T-helper 9 cell (primary cell): ENCODE measurements around the gene CSF1.

Experiments used
- DNase-seq: peaks from one replicate; pipeline ENCODE4 v3.0.0-alpha.2; 2020

The CSF1 gene

DNA sequence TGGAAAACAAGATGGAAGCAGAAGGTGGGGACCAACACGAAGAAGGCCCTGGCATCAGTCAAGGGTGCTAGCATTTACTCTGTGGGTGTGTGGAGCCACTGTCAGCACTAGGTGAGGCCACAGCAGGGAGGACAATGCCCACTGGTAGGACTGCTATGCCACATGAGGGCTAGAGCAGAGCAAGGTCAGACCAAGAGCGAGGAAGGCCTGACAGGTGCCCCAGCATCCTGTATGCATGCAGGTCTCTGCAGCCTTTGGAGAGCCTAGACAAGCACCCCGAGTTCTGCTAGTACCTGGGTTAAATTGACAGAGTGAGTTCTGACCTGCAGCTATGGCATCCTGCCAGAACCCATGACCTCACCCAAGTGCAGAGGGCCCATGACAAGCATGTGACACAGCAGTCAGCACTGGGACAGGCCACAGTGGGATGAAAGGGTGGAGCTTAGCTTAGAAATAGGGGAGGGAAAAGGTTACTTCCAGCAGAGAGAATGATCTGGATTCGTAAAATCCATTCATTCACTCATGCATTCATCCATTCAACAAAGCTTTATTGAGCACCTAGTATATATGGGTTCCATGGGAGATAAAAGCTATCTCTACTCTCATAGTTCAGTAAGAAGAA, 9.0 kb upstream of the CSF1 start:
- no peak for DNase-seq

DNA sequence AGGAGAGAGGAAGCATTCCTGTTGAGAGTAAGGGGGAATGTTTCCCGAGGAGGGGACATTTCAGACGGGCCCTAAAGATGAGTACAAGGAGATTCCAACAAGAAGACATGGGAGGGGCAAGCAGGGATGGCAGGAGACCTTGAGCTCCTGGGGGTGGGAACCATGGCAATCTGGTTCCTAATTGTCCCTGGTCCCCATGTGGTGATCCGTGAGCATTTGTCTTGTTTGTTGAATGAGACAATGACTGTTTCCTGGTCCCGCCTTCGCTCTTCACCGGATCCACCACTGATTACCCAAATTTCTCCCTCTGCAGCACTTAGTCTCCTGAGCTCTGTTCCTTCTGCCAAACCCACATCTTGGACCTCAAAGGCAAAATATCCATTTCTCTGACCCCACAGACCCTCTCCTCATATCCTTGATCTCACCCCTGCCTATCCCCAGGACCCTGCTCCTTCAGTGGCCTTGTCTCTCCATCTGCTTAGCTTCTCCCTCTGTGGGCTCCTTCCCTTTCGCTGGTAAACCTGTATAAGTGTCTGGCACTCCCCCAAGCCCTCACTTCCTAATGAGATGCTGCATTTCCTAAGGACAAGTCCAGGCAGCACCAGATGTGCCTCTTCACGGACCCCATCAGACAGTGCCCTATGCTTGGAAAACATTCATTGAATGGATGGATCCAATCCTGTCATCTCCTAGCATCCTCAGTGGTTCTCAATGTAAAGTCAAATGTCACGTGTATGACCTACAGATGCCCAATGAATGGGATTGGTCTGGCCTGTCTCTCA, 8.3 kb upstream of the CSF1 start:
- DNase-seq: no peak

DNA sequence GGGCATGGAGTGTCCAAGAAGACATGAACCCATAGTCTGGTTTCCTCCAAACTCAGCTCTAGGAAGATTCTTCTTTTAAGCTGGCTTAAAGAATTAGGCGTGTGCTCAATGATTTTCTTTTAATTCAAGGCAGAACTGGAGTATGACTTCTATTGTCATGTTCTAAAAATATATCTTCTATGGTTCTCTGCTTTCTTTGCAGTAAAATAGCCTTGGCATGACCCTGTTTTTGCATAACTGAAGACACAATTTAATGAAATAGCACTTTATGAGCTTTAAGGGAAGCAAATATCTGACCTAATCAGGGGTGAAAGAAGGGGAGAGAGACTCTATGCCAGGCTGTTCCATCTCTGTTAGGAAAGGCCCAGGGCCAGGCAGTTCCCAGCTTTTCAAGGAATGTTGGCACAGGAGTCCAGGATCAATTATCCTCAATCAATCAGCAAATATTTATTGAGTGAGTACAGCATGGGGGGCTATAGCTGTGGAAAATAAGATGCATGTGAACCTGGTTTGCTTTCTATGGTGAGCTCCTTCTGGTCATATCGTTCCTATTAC, 7.2 kb upstream of the CSF1 start:
- no peak for DNase-seq

DNA sequence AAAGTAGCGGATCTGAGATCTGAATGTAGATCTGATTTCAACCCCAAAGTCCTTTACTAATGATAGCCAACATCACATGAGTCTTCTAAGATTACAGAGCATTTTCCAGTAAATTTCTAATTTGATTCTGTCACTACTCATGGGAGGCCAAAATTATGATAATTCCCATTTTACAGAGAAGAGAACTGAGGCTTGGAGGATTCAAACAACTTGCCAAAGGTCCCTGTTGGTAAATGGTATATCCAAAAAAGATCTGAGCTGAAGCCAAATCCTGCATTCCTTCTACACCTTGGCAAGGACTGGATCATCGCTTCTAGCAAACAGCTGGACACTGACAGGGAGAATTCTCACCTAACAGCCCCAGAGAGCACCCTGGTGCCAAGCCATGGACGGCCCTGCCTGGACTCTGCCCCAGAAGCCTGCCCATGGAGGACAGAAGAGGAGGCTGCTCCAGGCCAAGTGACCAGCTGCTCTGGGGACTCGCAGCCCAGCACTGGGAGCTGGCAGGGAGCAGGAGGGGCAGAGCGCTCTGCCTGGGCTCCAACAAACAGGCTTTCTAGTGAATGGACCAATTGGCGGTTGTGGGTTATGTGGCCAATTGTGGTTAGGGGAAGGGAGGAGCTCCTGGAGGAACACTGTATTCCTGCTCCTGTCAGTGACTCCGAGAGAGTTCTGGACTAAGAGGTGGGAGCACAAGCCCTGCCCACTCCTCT, 6.4 kb upstream of the CSF1 start:
- DNase-seq: no peak

DNA sequence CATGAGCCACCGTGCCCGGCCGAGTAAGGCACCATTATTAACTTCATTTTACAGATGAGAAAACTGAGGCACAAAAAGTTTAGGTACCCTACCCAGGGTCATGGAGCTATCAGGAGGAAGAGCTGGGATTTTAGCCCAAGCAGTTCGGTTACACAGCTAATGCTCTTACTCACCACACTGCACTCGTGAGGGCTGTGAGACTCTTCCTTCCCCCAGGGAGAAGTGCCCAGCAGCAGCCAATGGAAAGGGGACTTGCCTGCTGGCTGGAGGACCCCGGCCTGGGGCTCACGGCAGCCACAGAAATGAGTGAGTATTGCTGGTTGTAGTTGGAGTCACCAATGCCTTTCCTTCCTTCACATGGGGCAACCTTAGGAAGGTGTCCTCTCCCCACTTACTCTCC, 5.2 kb upstream of the CSF1 start:
- DNase-seq: no peak

DNA sequence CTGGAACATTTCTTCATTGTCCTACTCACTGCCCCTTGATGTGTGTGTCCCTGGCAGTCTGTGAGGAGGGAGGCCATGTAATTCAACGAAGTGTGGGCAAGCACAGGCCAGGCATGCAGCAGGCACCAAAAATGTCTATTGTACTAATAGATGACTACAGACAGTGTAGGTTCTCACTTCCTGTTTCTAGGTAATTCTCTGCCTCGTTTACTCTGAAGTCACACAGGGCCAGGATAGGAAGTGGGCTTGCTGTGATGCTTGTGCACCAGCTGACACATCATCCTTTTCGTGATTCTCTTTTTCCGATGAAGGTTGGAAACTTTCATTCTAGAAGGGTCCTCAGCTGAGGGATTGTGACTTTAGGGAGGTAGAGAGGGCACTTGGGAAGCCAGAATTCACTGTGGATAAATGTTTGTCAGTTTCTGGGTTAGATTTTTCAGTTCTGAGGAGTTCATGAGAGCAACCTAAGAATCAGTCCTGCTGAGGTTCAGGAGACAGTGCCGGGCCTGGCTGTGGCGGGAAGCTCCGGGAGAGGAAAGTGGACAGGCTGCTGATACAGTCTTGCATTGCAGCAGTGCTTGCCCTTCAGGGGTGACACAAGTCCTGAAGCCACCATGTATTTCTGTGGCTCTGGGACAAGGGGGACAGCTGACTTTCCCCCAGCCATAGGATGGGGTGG, 4.3 kb upstream of the CSF1 start:
- peak; percentile 21 for DNase-seq

DNA sequence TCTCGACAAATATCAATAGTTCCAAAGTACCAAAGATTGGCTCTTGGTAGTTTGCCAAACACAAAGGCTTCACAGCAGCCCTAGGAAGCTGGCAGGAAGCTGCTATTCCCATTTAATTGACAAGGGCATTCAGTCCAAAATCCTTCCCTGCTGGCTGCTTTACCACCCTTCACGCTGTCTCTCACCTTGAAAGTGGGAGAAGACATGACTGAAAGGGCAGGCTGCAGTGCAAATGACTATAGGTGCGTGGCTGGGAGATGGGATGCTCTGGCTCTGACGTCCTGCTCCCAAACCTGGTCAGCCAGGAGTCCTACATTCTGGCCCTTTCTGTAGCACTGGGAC, 3.8 kb upstream of the CSF1 start:
- no peak for DNase-seq

DNA sequence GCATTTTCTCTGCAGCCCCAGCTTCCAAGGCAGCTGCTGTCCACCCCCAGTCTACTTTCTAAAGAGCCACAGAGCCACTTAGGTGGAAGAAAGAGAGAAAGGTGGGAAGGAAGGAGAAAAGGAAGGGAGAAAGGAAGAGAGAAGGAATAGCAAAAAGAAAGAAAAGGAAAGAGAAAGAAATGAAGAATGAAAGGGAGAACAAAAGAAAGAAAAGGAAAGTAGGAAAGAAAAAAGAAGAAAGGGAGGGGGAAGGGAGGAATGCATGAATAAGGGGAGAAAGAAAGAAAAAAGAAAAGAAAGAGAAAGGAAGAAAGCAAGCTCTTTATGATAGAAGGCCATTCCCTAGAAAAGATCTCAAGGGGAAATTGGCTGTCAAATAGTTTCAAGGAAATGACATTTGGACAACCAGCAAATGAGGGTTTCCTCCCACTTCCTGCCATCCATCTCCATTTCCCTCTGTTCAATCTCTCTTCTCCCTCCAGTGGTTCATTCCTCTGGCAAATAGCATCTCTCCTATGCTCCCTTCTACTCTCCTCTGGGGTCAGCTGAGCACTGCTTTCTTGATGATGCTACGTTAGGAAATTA, 3.4 kb upstream of the CSF1 start:
- no peak for DNase-seq

DNA sequence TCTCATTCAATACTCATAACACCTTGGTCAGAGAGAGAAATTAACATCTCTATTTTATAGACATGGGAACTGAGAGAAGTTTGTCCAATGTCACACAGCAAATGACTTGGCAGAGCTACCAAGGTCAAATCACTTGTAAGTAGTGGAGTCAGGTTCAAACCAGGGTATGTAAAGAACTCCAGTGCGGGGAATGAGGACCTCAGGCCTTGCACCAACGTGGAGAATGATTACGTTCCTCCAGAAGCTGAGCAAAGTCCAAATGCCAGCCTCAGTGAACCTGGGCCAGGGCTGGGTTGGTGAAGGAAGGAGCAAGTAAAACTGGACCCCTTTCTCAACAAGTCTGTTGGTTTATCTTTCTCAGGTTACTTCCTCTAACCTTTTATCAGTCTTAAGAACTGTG, 1.8 kb upstream of the CSF1 start:
- no peak for DNase-seq

DNA sequence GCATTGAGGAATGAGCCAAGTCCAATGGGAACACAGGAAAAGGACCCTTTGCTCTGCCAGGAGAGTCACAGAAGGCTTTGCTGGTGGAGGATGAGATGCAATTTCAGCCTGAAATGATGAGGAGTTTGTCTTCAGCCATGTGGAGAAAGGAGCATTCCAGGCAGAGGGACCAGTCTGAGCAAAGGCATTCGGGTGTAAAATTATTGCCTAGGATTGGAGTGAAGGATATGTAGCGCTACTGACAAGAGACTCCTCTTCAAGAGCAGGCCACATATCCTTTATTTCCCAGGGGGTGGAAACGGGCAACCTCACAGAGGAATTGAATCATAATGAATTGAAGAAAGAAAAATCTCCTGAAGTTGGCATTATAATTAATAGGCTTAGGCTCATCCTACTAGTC, 1.1 kb upstream of the CSF1 start:
- no peak for DNase-seq

DNA sequence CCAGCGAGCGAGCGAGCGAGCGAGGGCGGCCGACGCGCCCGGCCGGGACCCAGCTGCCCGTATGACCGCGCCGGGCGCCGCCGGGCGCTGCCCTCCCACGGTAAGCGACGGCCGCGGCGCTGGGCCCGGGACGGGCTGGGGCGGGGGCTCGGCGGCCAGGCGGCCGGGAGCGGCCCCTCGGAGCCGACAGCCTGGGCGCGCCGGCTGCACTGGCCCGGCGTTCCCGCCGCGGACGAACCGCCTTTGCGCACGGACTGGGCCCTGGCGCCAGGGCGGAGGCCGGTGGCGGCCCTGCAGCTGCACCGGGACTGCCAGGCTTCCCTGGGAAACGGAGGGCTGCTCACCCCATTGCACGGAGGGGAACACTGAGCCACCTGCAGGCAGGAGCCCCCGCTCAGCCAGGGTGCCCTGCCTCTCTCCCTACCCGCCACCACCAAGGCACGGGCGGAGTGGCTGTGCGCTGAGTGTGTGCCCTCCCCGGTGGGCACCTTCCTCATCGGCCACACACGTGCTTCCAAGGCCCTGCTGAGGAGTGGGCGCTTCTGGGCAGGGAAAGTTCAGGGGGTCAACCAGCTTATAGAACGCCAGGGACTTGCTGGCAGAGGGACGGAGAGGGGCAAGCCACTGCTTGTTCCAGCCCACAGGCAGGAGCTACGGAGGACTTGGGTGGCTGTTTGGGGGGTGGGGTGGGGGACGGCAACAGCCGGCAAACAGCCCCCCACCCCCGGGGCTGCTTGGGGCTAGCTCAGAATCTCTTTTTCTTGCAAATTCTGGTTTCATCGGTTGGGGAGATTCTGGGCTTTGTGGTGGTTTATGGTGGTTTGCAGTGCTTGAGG, 532 bp downstream of the CSF1 start:
- no peak for DNase-seq

DNA sequence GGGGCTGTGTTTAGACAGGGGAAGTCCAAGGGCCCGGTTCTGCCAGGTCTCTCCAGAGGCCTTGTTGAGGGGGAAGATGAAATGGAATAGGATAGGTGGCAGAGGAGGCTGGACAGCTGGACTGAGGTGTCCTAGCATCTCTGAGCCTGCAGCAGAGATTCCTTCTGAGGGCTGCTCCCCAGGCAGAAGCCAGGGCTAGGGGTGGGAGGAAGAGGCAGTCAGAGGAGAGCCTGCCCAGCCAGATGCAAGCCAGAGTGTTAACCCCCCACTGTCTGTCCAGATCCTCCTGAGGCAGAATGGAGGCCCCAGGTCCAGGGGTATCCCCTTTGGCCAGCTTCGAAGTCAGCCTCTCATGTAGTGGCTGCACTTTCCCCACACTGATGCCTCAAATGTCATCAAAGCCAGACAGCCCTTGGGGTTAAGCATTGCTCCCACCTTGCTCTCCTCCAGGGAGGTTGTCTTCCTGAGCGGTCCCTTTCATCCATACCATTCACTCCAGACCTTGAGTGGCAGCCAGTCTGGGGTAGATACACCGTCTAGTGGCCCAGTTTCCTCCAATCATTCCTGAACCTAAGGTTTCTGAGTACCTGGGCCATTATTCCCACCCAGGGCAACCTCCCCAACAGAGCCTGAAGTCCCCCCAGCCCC, 1.7 kb downstream of the CSF1 start:
- DNase-seq: no peak

DNA sequence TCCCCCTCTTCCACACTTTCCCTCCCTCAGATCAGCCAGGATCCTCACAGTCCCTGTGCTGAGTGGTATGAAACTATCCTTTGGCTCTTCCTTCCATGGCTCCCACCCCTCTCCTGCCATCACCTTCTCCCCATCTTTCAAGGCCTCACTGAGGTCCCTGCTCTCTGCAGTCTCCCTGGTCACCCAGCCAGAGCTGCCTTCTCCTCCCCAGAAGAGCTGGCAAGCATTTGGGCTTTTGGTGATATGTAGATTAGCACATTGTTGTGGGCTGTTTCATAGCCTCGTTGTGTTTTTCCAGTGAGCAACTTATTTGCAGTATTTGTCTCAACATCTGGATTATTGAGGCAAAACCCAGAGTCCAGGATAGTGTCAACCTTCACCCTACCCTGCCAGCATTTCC, 2.2 kb downstream of the CSF1 start:
- DNase-seq: no peak

DNA sequence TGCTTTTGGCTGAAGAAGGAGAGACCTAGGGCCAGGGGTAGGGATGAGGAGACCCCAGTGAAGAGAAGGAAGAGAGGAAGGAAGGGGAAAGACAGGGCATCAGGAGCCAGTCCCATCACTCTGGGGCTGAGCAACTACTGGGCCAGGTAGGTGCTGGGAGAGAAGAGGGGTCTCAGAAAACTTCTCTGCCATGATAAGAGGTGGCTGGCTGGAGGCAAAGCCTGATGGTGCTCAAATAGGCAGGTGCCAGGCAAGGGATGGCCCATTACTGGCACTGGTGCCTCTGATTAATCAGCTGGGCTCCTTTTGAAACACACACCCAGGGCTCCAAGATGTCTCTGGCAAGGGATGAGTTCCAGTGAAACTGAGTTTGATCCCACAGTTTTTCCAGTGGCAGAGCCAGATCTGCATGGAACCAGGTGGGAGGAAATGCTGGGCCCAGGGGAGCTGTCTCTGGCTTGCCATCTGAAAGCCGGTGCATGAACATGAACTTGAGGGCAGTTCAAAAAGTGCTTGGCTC, 2.8 kb downstream of the CSF1 start:
- DNase-seq: no peak

DNA sequence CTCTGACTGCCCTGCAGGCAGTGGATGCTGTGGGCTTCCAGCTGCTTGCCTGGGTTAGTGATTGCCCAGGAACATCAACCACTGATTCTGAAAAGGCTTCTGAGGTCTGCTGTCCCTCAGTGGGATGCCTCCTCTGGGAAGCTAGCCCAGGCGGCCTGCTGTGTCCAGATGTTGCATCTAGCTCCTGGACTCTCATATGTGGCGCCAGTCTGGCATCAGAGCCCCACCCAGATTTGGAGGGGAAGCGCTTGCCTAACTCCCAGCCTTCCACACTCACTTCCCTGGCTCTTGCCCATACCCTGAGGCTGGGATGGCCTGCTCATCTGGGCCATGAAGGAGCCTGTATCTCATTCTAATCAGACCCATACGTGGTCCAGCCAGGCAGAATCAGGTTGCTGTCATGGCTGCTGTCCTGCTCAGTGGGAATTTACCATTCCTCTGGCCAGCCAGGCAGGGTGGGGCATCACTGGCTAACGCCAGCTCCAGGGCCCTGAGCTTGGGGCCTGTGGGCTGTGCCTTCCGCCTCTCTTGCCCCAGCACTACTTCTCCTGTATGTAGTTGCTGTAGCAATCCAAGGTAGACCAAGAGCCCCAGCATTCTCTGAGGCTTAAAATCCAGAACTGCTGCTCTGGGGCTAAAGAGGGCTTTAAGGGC, 4.1 kb downstream of the CSF1 start:
- DNase-seq: no peak

DNA sequence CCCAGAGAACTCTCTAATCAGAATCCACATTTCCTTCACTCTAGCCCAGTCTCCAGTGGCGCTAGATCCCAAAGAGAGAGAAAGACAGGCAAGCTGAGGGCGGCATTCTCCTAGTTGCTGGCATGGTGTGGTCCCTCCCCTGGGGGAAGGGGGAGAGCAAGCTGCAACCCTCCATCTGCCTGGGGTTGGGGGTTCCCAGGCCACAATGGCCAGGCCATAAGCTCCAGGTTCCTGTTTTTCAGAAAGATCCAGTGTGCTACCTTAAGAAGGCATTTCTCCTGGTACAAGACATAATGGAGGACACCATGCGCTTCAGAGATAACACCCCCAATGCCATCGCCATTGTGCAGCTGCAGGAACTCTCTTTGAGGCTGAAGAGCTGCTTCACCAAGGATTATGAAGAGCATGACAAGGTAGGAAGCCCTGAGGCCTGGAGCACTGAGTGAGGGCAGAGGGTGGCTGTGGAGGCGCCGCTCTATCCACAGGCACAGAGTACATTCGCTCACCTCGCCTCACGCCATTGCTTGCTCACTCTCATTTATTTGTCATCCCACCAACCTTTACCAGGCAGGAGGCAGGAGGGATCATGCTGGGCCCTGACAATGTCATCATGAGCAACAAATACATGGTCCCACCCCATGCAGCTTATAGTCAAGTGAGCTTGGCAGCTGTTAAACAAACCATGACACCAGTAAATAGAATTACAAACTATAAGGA, 6.6 kb downstream of the CSF1 start:
- DNase-seq: no peak

DNA sequence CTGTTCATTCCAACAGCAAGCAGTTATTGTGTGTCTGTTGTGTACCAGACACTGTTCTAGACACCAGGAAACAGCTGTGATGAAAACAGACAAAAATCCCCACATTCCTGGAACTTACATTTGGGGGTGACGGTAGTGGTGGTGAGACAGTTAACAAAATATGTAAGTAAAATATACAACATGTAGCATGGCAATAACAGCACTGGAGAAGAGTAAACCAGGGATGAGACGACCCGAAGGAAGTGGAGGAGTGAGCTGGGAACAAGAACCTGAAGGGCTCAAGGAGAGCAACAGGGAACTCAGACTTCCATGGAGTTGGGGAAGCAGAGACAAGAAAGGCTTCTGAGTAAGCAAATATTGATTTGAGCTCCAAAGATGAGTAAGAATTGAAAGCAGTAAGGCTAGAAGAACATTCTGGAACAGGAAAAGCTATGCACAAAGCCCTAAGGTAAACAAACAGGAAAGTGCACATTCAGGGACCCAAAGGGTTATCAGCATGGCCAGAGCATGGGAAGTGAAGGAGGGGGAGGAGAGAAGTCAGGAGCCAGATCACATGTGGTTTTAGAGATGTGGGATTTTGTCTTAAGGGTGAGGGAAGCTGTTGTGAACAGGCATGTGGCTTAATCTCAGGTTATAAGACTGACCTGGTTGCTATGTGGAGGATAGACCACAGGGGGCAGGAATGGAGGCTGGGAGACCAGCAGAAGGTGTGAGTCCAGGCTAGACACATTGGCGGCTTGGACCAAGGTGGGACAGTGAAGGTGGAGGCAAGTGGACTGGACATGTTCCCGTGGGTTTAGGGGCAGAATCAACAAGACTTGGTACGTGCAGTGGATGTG, 7.3 kb downstream of the CSF1 start:
- DNase-seq: no peak

DNA sequence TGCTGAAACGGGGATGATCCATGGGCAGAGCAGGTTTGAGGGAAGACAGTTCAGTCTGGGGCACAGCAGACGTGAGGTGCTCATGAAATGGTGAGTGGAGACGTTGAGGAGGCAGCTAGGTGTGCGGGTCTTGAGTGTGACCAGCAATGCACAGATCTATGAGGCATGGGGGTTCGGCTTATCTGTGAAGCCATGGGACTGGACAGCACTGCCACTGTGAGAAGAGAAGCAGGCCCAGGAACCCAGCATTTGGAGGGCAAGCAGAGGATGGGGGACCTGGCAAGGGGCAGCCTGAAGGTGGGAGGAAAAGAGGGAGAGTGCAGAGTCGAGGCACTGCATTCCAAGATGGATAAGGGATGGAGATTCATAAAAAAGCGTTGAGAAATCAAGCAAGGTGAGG, 8.0 kb downstream of the CSF1 start:
- DNase-seq: no peak

DNA sequence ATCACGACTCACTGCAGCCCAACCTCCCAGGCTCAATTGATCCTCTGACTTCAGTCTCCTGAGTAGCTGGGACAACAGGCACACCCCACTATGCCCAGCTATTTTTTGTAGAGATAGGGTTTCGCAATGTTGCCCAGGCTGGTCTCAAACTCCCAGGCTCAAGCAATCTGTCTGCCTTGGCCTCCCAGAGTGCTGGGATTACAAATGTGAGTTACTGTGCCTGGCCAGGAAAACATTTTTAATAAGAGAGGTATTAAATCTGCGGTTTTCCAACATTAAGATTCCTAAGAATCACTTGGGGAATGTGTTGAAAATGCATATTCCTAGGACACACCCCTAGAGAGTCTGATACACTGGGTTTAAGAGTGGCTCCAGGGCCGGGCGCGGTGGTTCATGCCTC, 8.7 kb downstream of the CSF1 start:
- no peak for DNase-seq
